Panc1 (cell line): ENCODE measurements around the gene TMEM200C. TPM values are rescaled to one million over a fixed set of nuclear protein-coding genes. Genes with fewer than 3 reads are reported as not detected.
A peak's percentile ranks its signal among the peaks of the same experiment; 100 is the strongest.

Experiments
- ATAC-seq: fragments of 200-7000 bp; cut with Tn5 transposase; 2 replicates; pipeline ENCODE4 v1.9.1; 2020; ENCODE audit warnings: mild to moderate bottlenecking, moderate library complexity
- BruUV-seq: library from RNA; stranded (reverse); fragments of 400-500 nt; replicated peaks from 2 replicates; lab custom pipeline; 2021; lab: Mats Ljungman, UMichigan
- CTCF ChIA-PET: fragments of 300-600 bp; sonication (Branson Sonifier 250); formaldehyde crosslinking; loops from one replicate; lab custom pipeline; 2022; ENCODE audit warnings: antibody characterized with exemption; lab: Charles Lee
- POLR2A ChIA-PET: fragments of 300-600 bp; sonication (Branson Sonifier 250); formaldehyde crosslinking; loops from one replicate; lab custom pipeline; 2022; ENCODE audit warnings: antibody characterized with exemption; lab: Charles Lee
- DNase-seq: peaks from one replicate; pipeline ENCODE4 v3.0.0-alpha.2; 2010; ENCODE audit warnings: low read depth, low spot score
- H3K27ac ChIP-seq: 2 replicates; pipeline ENCODE4 v1.5.1; 2011; ENCODE audit warnings: mild to moderate bottlenecking, low read length, inconsistent platforms
- H3K27me3 ChIP-seq: fragments of 200-500 bp; sonication (Bioruptor generic); 2 replicates; pipeline ENCODE4 v1.6.0; 2014; ENCODE audit warnings: low read length, inconsistent platforms; ENCODE audit not compliant: control insufficient read depth, insufficient read depth
- H3K36me3 ChIP-seq: fragments of 200-500 bp; sonication (Bioruptor generic); 2 replicates; pipeline ENCODE4 v1.5.1; 2014; ENCODE audit warnings: inconsistent platforms, mild to moderate bottlenecking, low read length, moderate library complexity; ENCODE audit not compliant: control insufficient read depth, insufficient read depth
- H3K4me1 ChIP-seq: 2 replicates; pipeline ENCODE4 v1.5.1; 2011; ENCODE audit warnings: inconsistent platforms, mild to moderate bottlenecking, low read length, moderate library complexity; ENCODE audit not compliant: control insufficient read depth, insufficient read depth
- H3K4me3 ChIP-seq, 2 experiments: 2 replicates each; pipeline ENCODE4 v1.5.1; 2011 to 2012; ENCODE audit warnings: low read depth in 2 of 2, low read length in 2 of 2, mild to moderate bottlenecking in 2 of 2, inconsistent platforms in 1 of 2, moderate library complexity in 1 of 2
- H3K9me3 ChIP-seq: fragments of 200-500 bp; sonication (Bioruptor generic); 2 replicates; pipeline ENCODE4 v1.5.1; 2014; ENCODE audit warnings: low read depth, mild to moderate bottlenecking, inconsistent platforms, low read length, moderate library complexity; ENCODE audit not compliant: control insufficient read depth, insufficient read depth
- POLR2AphosphoS5 ChIP-seq: IDR thresholded peaks from 2 replicates; pipeline ENCODE4 v1.6.1; 2012; ENCODE audit warnings: mild to moderate bottlenecking, low read depth, low read length, moderate library complexity
- SIN3A ChIP-seq: IDR thresholded peaks from 2 replicates; pipeline ENCODE4 v1.6.1; 2012; ENCODE audit warnings: low read depth, mild to moderate bottlenecking, low read length, moderate library complexity, borderline replicate concordance; ENCODE audit not compliant: insufficient read depth
- TCF7L2 ChIP-seq: IDR thresholded peaks from 2 replicates; pipeline ENCODE4 v1.6.1; 2011; ENCODE audit warnings: mild to moderate bottlenecking, low read depth, low read length, inconsistent platforms
- in situ Hi-C: cut with HindIII; loops from 2 replicates; pipeline ENCODE4 v1.10.0; 2016; ENCODE audit warnings: low sequenced_read_pairs, low pct_unique_long_range_greater_than_20kb
- intact Hi-C: fragments of 100-400 bp; cut with micrococcal nuclease; formaldehyde crosslinking; loops from one replicate; pipeline ENCODE4 v1.10.0; 2022; ENCODE audit not compliant: unreplicated experiment
- total RNA-seq: library from RNA; stranded (reverse); gene quantifications from one replicate; pipeline ENCODE4 v1.2.1, GENCODE V29; 2021; ENCODE audit not compliant: unreplicated experiment
- TF ChIP-seq, protein P1 (sequence below): fragments of 450-650 bp; IDR thresholded peaks from 2 replicates; pipeline ENCODE4 v1.5.1; 2017; ENCODE audit warnings: mild to moderate bottlenecking
- TF ChIP-seq, protein P2 (sequence below), 2 experiments: IDR thresholded peaks; 2 replicates each; pipeline ENCODE4 v1.6.1; 2011 to 2012; ENCODE audit warnings: low read depth in 2 of 2, control low read depth in 1 of 2, low read length in 1 of 2, mild to moderate bottlenecking in 1 of 2, moderate library complexity in 1 of 2; ENCODE audit not compliant: insufficient read depth in 1 of 2

The TMEM200C gene
- total RNA-seq, 1 experiment from 2014 or later = 0.10 TPM

DNA sequence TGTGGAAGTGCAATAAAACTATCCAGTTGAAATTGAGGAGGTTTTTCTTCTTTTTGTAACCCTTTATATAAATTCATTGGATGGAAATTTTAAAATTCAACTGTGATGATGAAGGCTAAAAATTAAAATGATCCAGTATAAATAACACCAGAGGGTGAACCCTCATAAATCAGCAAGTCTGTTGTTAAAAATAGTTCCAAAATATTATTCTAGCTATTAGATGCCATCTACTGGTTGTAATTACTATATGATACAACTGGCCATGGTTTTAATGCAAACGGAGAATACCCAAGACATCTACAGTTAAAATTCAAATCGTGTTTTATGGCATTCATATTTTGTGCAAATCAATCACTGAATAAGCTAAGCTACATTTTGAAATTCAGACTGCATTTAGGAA is 53.8 kb downstream of the TMEM200C start:
- ChIA-PET POLR2A (no interaction called here), CTCF (no interaction called here)
- TF ChIP-seq, protein P1, sequence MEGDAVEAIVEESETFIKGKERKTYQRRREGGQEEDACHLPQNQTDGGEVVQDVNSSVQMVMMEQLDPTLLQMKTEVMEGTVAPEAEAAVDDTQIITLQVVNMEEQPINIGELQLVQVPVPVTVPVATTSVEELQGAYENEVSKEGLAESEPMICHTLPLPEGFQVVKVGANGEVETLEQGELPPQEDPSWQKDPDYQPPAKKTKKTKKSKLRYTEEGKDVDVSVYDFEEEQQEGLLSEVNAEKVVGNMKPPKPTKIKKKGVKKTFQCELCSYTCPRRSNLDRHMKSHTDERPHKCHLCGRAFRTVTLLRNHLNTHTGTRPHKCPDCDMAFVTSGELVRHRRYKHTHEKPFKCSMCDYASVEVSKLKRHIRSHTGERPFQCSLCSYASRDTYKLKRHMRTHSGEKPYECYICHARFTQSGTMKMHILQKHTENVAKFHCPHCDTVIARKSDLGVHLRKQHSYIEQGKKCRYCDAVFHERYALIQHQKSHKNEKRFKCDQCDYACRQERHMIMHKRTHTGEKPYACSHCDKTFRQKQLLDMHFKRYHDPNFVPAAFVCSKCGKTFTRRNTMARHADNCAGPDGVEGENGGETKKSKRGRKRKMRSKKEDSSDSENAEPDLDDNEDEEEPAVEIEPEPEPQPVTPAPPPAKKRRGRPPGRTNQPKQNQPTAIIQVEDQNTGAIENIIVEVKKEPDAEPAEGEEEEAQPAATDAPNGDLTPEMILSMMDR = peak; percentile 10; the same call in 1 of the 2 replicates
- no peak for TF ChIP-seq POLR2AphosphoS5
- H3K27ac ChIP-seq = no peak overlapping the region
- H3K4me3 ChIP-seq = no peak overlapping the region
- ATAC-seq = no peak
- H3K9me3 ChIP-seq = no peaks in the 10 kb centered on the region
- H3K27me3 ChIP-seq = no peaks in the 10 kb centered on the region
- DNase-seq = no peak
- intact Hi-C loops (loop anchor here (10.0 kb wide), 1 partner anchor 237 kb away; no protein-coding TSS in a partner anchor), in situ Hi-C loops (no loop called here)
- no peaks in the 10 kb centered on the region for H3K4me1 ChIP-seq
- no peaks in the 10 kb centered on the region for H3K36me3 ChIP-seq
- no TSS peak for BruUV-seq

DNA sequence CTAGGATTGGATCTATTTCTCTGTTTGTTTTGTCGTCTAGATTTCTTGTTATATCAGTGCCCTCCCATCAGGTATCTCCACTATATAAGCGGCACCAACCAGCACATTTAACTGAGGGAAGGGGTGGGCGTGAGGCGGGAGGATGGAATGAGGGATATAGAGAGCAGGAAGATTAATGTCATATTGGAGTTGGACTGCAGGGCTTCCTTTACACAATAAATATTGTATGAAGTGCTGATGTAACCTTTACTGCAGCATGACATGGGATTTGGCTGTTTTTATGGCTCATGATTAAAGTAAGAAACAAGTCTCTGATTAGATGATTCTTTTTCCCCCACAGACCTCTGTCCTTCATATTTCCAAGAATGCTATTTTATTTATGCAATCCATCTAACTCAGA is 54.8 kb downstream of the TMEM200C start:
- ChIA-PET POLR2A (interaction anchor here (0.5 kb wide), 1 partner anchor 24 kb away, joined by 3 read pairs; no protein-coding TSS in a partner anchor), CTCF (no interaction called here)
- no peak overlapping the region for H3K27ac ChIP-seq
- in situ Hi-C loops (no loop called here), intact Hi-C loops (loop anchor here (10.0 kb wide), 1 partner anchor 236 kb away; no protein-coding TSS in a partner anchor)
- H3K4me3 ChIP-seq = no peak overlapping the region
- no peaks in the 10 kb centered on the region for H3K9me3 ChIP-seq
- no peaks in the 10 kb centered on the region for H3K4me1 ChIP-seq
- no peaks in the 10 kb centered on the region for H3K27me3 ChIP-seq
- no peak for ATAC-seq
- no peaks in the 10 kb centered on the region for H3K36me3 ChIP-seq
- no TSS peak for BruUV-seq
- no peak for DNase-seq
- TF ChIP-seq TCF7L2 (no peak), POLR2AphosphoS5 (no peak), SIN3A (no peak)
- TF ChIP-seq, protein P1 = no peak
- TF ChIP-seq, protein P2, sequence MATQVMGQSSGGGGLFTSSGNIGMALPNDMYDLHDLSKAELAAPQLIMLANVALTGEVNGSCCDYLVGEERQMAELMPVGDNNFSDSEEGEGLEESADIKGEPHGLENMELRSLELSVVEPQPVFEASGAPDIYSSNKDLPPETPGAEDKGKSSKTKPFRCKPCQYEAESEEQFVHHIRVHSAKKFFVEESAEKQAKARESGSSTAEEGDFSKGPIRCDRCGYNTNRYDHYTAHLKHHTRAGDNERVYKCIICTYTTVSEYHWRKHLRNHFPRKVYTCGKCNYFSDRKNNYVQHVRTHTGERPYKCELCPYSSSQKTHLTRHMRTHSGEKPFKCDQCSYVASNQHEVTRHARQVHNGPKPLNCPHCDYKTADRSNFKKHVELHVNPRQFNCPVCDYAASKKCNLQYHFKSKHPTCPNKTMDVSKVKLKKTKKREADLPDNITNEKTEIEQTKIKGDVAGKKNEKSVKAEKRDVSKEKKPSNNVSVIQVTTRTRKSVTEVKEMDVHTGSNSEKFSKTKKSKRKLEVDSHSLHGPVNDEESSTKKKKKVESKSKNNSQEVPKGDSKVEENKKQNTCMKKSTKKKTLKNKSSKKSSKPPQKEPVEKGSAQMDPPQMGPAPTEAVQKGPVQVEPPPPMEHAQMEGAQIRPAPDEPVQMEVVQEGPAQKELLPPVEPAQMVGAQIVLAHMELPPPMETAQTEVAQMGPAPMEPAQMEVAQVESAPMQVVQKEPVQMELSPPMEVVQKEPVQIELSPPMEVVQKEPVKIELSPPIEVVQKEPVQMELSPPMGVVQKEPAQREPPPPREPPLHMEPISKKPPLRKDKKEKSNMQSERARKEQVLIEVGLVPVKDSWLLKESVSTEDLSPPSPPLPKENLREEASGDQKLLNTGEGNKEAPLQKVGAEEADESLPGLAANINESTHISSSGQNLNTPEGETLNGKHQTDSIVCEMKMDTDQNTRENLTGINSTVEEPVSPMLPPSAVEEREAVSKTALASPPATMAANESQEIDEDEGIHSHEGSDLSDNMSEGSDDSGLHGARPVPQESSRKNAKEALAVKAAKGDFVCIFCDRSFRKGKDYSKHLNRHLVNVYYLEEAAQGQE (IDR thresholded peaks at IDR 0.05; ENCODE audit: insufficient read depth in 1 of 2, low read depth in 2 of 2, low read length in 1 of 2) = no peak
